PC-3 (cell line): ENCODE results near the gene GAS7.

Source experiments
- EZH2 ChIP-seq: fragments of 300-600 bp; sonication (generic); IDR thresholded peaks from one replicate; pipeline ENCODE4 v1.6.1; 2017; ENCODE audit warnings: antibody characterized with exemption, mild to moderate bottlenecking, low read length; ENCODE audit not compliant: unreplicated experiment
- TF ChIP-seq, protein P1 (sequence below): fragments of 300-600 bp; sonication (generic); conservative IDR thresholded peaks from 2 replicates; pipeline ENCODE4 v1.5.1; 2017; ENCODE audit warnings: antibody characterized with exemption, low read depth, mild to moderate bottlenecking, low read length

DNA sequence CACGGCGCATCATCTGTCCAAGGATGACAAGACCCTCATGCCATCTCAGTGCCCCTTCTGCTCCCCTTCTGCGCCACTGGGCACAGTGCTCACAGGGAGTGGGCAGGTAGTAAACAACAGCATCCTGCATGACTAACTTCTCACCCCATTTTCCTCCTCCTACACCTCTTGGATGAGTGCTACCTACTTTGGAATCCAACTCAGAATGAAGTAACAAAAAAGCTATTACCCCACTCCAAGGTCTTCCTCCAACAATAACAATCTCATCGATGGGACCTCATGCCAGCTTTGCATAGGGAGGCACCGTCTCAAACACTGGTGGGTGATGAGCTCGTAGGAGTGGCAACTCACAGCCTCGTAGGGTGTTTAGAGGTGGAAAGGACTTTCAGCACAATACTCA is 194.7 kb downstream of the GAS7 start:
- TF ChIP-seq, protein P1, sequence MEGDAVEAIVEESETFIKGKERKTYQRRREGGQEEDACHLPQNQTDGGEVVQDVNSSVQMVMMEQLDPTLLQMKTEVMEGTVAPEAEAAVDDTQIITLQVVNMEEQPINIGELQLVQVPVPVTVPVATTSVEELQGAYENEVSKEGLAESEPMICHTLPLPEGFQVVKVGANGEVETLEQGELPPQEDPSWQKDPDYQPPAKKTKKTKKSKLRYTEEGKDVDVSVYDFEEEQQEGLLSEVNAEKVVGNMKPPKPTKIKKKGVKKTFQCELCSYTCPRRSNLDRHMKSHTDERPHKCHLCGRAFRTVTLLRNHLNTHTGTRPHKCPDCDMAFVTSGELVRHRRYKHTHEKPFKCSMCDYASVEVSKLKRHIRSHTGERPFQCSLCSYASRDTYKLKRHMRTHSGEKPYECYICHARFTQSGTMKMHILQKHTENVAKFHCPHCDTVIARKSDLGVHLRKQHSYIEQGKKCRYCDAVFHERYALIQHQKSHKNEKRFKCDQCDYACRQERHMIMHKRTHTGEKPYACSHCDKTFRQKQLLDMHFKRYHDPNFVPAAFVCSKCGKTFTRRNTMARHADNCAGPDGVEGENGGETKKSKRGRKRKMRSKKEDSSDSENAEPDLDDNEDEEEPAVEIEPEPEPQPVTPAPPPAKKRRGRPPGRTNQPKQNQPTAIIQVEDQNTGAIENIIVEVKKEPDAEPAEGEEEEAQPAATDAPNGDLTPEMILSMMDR, result no peak
- TF ChIP-seq EZH2, result no peak
